ENCODE results near the gene HABP2. TPM values are rescaled to one million over a fixed set of nuclear protein-coding genes. Genes with fewer than 3 reads are reported as not detected.

HABP2 gene
- total RNA-seq, 1 experiment from 2014 or later = not detected

- Histone ChIP-seq H3K9me3 (ENCODE audit: control insufficient read depth, low read depth, low read length) (no peaks in the 10 kb centered on the region), H4K5ac (ENCODE audit: insufficient read length, low read depth, low read length) (no peak overlapping the region), H2AFZ (ENCODE audit: low read length) (no peak overlapping the region), H4K8ac (replicated peaks; ENCODE audit: insufficient read length, low read depth, low read length) (no peak overlapping the region), H2BK12ac (ENCODE audit: insufficient read length, low read depth, low read length) (no peak overlapping the region), H2BK120ac (ENCODE audit: low read depth, low read length, poor library complexity, severe bottlenecking) (no peak overlapping the region), H3K18ac (ENCODE audit: insufficient read length, low read depth, low read length) (no peak overlapping the region), H3K56ac (ENCODE audit: insufficient read length, low read depth, low read length) (no peak overlapping the region), H3K23ac (ENCODE audit: insufficient read length, low read depth, low read length) (no peak overlapping the region), H3K4me1 (ENCODE audit: insufficient read depth, low read length) (peaks cover 2% of the 10 kb centered on the region; the same call in 1 of the 2 replicates), H4K20me1 (ENCODE audit: control insufficient read depth, insufficient read depth, insufficient read length) (no peaks in the 10 kb centered on the region), H3K23me2 (ENCODE audit: insufficient read length, low read depth, low read length, poor library complexity, severe bottlenecking) (no peaks in the 10 kb centered on the region), H3K4me2 (ENCODE audit: insufficient read depth, insufficient read length, low read length) (no peak overlapping the region), H3K27me3 (ENCODE audit: insufficient read depth, low read length) (peaks cover 90% of the 10 kb centered on the region), H3T11ph (ENCODE audit: low read length) (no peak overlapping the region), H3K79me2 (ENCODE audit: insufficient read depth, low read length) (no peaks in the 10 kb centered on the region), H2BK5ac (ENCODE audit: insufficient read length, low read length) (no peak overlapping the region), H2AK5ac (ENCODE audit: insufficient read length, low read length) (no peak overlapping the region), H3K79me1 (ENCODE audit: insufficient read depth, low read depth, low read length, poor library complexity, severe bottlenecking) (no peaks in the 10 kb centered on the region), H4K91ac (ENCODE audit: insufficient read length, low read depth, low read length) (no peak overlapping the region), H2BK15ac (ENCODE audit: low read depth, low read length) (no peak overlapping the region), H3K27ac (ENCODE audit: insufficient read length, low read depth, low read length) (no peak overlapping the region), H2BK20ac (ENCODE audit: low read depth, low read length, poor library complexity, severe bottlenecking) (no peak overlapping the region), H3K14ac (ENCODE audit: insufficient read depth, low read length) (no peak overlapping the region), H3K4ac (ENCODE audit: low read depth, low read length) (no peak overlapping the region), H3K9ac (ENCODE audit: extremely low read depth, insufficient read length, low read length) (no peak overlapping the region)
- Mint-ChIP-seq H3K4me3 (no peak overlapping the region), H3K36me3 (ENCODE audit: insufficient read depth in 1 of 3, low read depth in 3 of 3) (no peaks in the 10 kb centered on the region), H3K27me3 (ENCODE audit: low read depth) (peaks cover 100% of the 10 kb centered on the region), H3K27ac (no peak overlapping the region; a peak in 1 of 7 replicates), H3K4me1 (peaks cover 39 to 50% of the 10 kb centered on the region in 2 experiments), H3K9me3 (peaks cover 4 to 19% of the 10 kb centered on the region in 2 experiments; a peak in 3 of 5 replicates)
- no CpG with 5 or more reads among the region's 9 CpGs for WGBS (ENCODE audit: extremely low coverage, insufficient read length, low lambda C conversion rate)
- DNase-seq = no peak
- no peak for TF ChIP-seq CTCF (conservative IDR thresholded peaks at IDR 0.05)
Measured at GRCh38 chr10:113557424-113557862, 4.6 kb downstream of the HABP2 start.
